Type B pancreatic cell (in vitro differentiated cells): ENCODE measurements around the gene ZNF423. TPM values are rescaled to one million over a fixed set of nuclear protein-coding genes. Genes with fewer than 3 reads are reported as not detected.

Experiments
- DNase-seq: peaks from one replicate; pipeline ENCODE4 v3.0.0; 2021; ENCODE audit warnings: mixed read lengths; ENCODE audit not compliant: unreplicated experiment; ENCODE audit errors: extremely low spot score
- H3K27ac Mint-ChIP-seq: 2 replicates; pipeline ENCODE4 v1.8.0; 2021; ENCODE audit warnings: mild to moderate bottlenecking, mixed read lengths
- H3K27me3 Mint-ChIP-seq: 2 replicates; pipeline ENCODE4 v1.8.0; 2021; ENCODE audit warnings: mixed read lengths
- H3K36me3 Mint-ChIP-seq: 2 replicates; pipeline ENCODE4 v1.8.0; 2021; ENCODE audit warnings: mixed read lengths
- H3K4me1 Mint-ChIP-seq: one replicate; pipeline ENCODE4 v1.8.0; 2021; ENCODE audit warnings: mixed read lengths; ENCODE audit not compliant: unreplicated experiment
- H3K4me3 Mint-ChIP-seq: 2 replicates; pipeline ENCODE4 v1.8.0; 2021; ENCODE audit warnings: mild to moderate bottlenecking, mixed read lengths
- H3K9me3 Mint-ChIP-seq: 2 replicates; pipeline ENCODE4 v1.8.0; 2021; ENCODE audit warnings: mixed read lengths
- CTCF ChIP-seq: fragments of 200-600 bp; sonication (generic); conservative IDR thresholded peaks from 2 replicates; pipeline ENCODE4 v1.5.0; 2021; ENCODE audit warnings: antibody characterized with exemption, mild to moderate bottlenecking
- total RNA-seq: library from RNA; stranded (reverse); gene quantifications from 2 replicates; pipeline ENCODE4 v1.2.1, GENCODE V29; 2021; ENCODE audit warnings: low replicate concordance

The ZNF423 gene
- total RNA-seq, 1 donor from 2014 or later, result 72.6 TPM

- Mint-ChIP-seq H3K9me3 (no peaks in the 10 kb centered on the region), H3K36me3 (peaks cover 9% of the 10 kb centered on the region), H3K4me1 (peaks cover 55% of the 10 kb centered on the region), H3K27me3 (peaks cover 4% of the 10 kb centered on the region), H3K27ac (no peak overlapping the region), H3K4me3 (no peak overlapping the region)
- TF ChIP-seq CTCF, result no peak
- DNase-seq, result no peak
Measured at GRCh38 chr16:49587511-49587910, 268.4 kb downstream of the ZNF423 start.

- H3K9me3 Mint-ChIP-seq, result no peaks in the 10 kb centered on the region
- no peak overlapping the region for H3K4me3 Mint-ChIP-seq
- H3K4me1 Mint-ChIP-seq, result peaks cover 54% of the 10 kb centered on the region
- TF ChIP-seq CTCF, result no peak
- DNase-seq, result no peak
- H3K27me3 Mint-ChIP-seq, result peaks cover 4% of the 10 kb centered on the region
- peaks cover 9% of the 10 kb centered on the region for H3K36me3 Mint-ChIP-seq
- H3K27ac Mint-ChIP-seq, result no peak overlapping the region
Measured at GRCh38 chr16:49586466-49587450, 269.2 kb downstream of the ZNF423 start.

GRCh38 chr16:49585143-49585832 lies 270.6 kb downstream of the ZNF423 start:
- DNase-seq, result no peak
- Mint-ChIP-seq H3K36me3 (peaks cover 9% of the 10 kb centered on the region), H3K4me3 (no peak overlapping the region), H3K27me3 (peaks cover 4% of the 10 kb centered on the region), H3K27ac (no peak overlapping the region), H3K4me1 (peaks cover 57% of the 10 kb centered on the region), H3K9me3 (no peaks in the 10 kb centered on the region)
- no peak for TF ChIP-seq CTCF

GRCh38 chr16:49583911-49584310 lies 272.0 kb downstream of the ZNF423 start:
- TF ChIP-seq CTCF, result no peak

GRCh38 chr16:49581630-49582298 lies 274.1 kb downstream of the ZNF423 start:
- Mint-ChIP-seq H3K9me3 (no peaks in the 10 kb centered on the region), H3K36me3 (no peaks in the 10 kb centered on the region), H3K27ac (no peak overlapping the region), H3K27me3 (no peaks in the 10 kb centered on the region), H3K4me1 (peaks cover 44% of the 10 kb centered on the region), H3K4me3 (no peak overlapping the region)
- no peak for TF ChIP-seq CTCF
- DNase-seq, result no peak

More at GRCh38 chr16:49583911-49584310, 272.0 kb downstream of the ZNF423 start:
- H3K27ac Mint-ChIP-seq, result no peak overlapping the region
- DNase-seq, result no peak
- H3K9me3 Mint-ChIP-seq, result no peaks in the 10 kb centered on the region
- peaks cover 4% of the 10 kb centered on the region for H3K36me3 Mint-ChIP-seq
- peaks cover 57% of the 10 kb centered on the region for H3K4me1 Mint-ChIP-seq
- peaks cover 4% of the 10 kb centered on the region for H3K27me3 Mint-ChIP-seq
- no peak overlapping the region for H3K4me3 Mint-ChIP-seq
